Activated T-cell treated with anti-CD3 and anti-CD28 coated beads, Interleukin-2, amount 50 U/mL, for 72 hours (primary cell): ENCODE measurements around the gene LRRN2. TPM values are rescaled to one million over a fixed set of nuclear protein-coding genes. Genes with fewer than 3 reads are reported as not detected.
"Not testable (repeated sequence)": the region's sequence is repeated elsewhere in the genome, so short reads cannot be mapped to it uniquely, and the experiment has no call there.

Experiments used
- ATAC-seq, 2 donors: fragments of 150-1000 bp; cut with Tn5 transposase; replicated peaks in 1 of 2; 2 replicates each; pipeline ENCODE4 v1.10.0; 2021; ENCODE audit warnings: moderate library complexity in 2 of 2, mild to moderate bottlenecking in 1 of 2
- DNase-seq, 2 donors: peaks; one replicate each; pipeline ENCODE4 v3.0.0; 2021 to 2022; ENCODE audit warnings: mixed read lengths in 1 of 2
- H3K27ac Mint-ChIP-seq: one replicate; pipeline ENCODE4 v1.8.0; 2022; ENCODE audit warnings: mild to moderate bottlenecking, moderate library complexity, mixed read lengths
- H3K27me3 Mint-ChIP-seq: one replicate; pipeline ENCODE4 v1.8.0; 2022; ENCODE audit warnings: low read depth, mixed read lengths
- H3K36me3 Mint-ChIP-seq, 2 donors: one replicate each; pipeline ENCODE4 v1.8.0; 2022; ENCODE audit warnings: mixed read lengths in 2 of 2, mild to moderate bottlenecking in 1 of 2; ENCODE audit not compliant: insufficient read depth in 2 of 2
- H3K4me1 Mint-ChIP-seq: one replicate; pipeline ENCODE4 v1.8.0; 2022; ENCODE audit warnings: low read depth, mixed read lengths
- H3K4me3 Mint-ChIP-seq, 2 donors: one replicate each; pipeline ENCODE4 v1.8.0; 2022; ENCODE audit warnings: mild to moderate bottlenecking in 2 of 2, mixed read lengths in 2 of 2, moderate library complexity in 2 of 2
- H3K9me3 Mint-ChIP-seq, 2 donors: one replicate each; pipeline ENCODE4 v1.8.0; 2022; ENCODE audit warnings: mixed read lengths in 2 of 2
- total RNA-seq, 2 donors: library from RNA; stranded (reverse); gene quantifications; one replicate each; pipeline ENCODE4 v1.2.3, GENCODE V29; 2022

The LRRN2 gene
- total RNA-seq, 2 donors from 2014 or later, result not detected

- Mint-ChIP-seq H3K4me1 (peaks cover 4% of the 10 kb centered on the region), H3K27ac (no peak overlapping the region), H3K4me3 (no peak overlapping the region), H3K9me3 (no peaks in the 10 kb centered on the region), H3K36me3 (peaks cover 0 to 5% of the 10 kb centered on the region in 2 donors), H3K27me3 (no peaks in the 10 kb centered on the region)
- ATAC-seq (no peak), DNase-seq (no peak)
These were observed 112.3 kb downstream of the LRRN2 start for GRCh38 chr1:204572923-204573922.

GRCh38 chr1:204571631-204572030 is 113.9 kb downstream of the LRRN2 start:
- Mint-ChIP-seq H3K27ac (no peak overlapping the region), H3K9me3 (no peaks in the 10 kb centered on the region), H3K4me1 (peaks cover 2% of the 10 kb centered on the region), H3K36me3 (peaks cover 0 to 8% of the 10 kb centered on the region in 2 donors), H3K27me3 (no peaks in the 10 kb centered on the region), H3K4me3 (no peak overlapping the region)
- ATAC-seq (no peak), DNase-seq (no peak)

- Mint-ChIP-seq H3K27me3 (no peaks in the 10 kb centered on the region), H3K4me1 (peaks cover 7% of the 10 kb centered on the region), H3K36me3 (peaks cover 0 to 8% of the 10 kb centered on the region in 2 donors), H3K9me3 (no peaks in the 10 kb centered on the region), H3K4me3 (no peak overlapping the region), H3K27ac (no peak overlapping the region)
- DNase-seq (no peak), ATAC-seq (no peak)
These were observed 114.4 kb downstream of the LRRN2 start for GRCh38 chr1:204571128-204571527.

GRCh38 chr1:204570021-204570420 is 115.5 kb downstream of the LRRN2 start:
- not testable (repeated sequence) for ATAC-seq, H3K4me3 Mint-ChIP-seq, H3K27me3 Mint-ChIP-seq, H3K9me3 Mint-ChIP-seq, H3K27ac Mint-ChIP-seq, DNase-seq, H3K36me3 Mint-ChIP-seq
- peaks cover 17% of the 10 kb centered on the region for H3K4me1 Mint-ChIP-seq

- DNase-seq (no peak), ATAC-seq (no peak)
- peaks cover 3 to 11% of the 10 kb centered on the region in 2 donors for H3K36me3 Mint-ChIP-seq
- H3K27me3 Mint-ChIP-seq, result no peaks in the 10 kb centered on the region
- no peak overlapping the region for H3K27ac Mint-ChIP-seq
- no peak overlapping the region for H3K4me3 Mint-ChIP-seq
- peaks cover 23% of the 10 kb centered on the region for H3K4me1 Mint-ChIP-seq
- H3K9me3 Mint-ChIP-seq, result no peaks in the 10 kb centered on the region
These were observed 116.1 kb downstream of the LRRN2 start for GRCh38 chr1:204569478-204569877.

GRCh38 chr1:204568576-204569315 is 116.8 kb downstream of the LRRN2 start:
- no peaks in the 10 kb centered on the region for H3K9me3 Mint-ChIP-seq
- no peaks in the 10 kb centered on the region for H3K27me3 Mint-ChIP-seq
- H3K4me1 Mint-ChIP-seq, result peaks cover 30% of the 10 kb centered on the region
- peak overlapping the region; percentile 2 for H3K27ac Mint-ChIP-seq
- no peak overlapping the region for H3K4me3 Mint-ChIP-seq
- peaks cover 3 to 11% of the 10 kb centered on the region in 2 donors for H3K36me3 Mint-ChIP-seq
- DNase-seq, result no peak
- ATAC-seq, result no peak

Other genes starting within 250 kb of the LRRN2 start
- gene PIK3C2B, start 190.9 kb downstream of the LRRN2 start, total RNA-seq, result 10 to 100 TPM; 43.1 to 54.5 TPM
- gene MDM4, start 169.3 kb downstream of the LRRN2 start, total RNA-seq, result 100 to 1,000 TPM; 147 to 153 TPM
- gene NFASC, start 185.1 kb upstream of the LRRN2 start, total RNA-seq, result under 1 TPM; 0.23 to 0.38 TPM